GM12875 (cell line): ENCODE results near the gene RARG.

ENCODE experiments used
- H3K4me3 ChIP-seq: one replicate; pipeline ENCODE4 v1.5.1; 2011; ENCODE audit warnings: low read depth, low read length, control low read depth
- TF ChIP-seq, protein P1 (sequence below): IDR thresholded peaks from 2 replicates; pipeline ENCODE4 v1.5.1; 2011; ENCODE audit warnings: low read depth, mild to moderate bottlenecking, control low read depth, inconsistent platforms, low read length, moderate library complexity, borderline replicate concordance; ENCODE audit not compliant: insufficient read depth

RARG gene

DNA sequence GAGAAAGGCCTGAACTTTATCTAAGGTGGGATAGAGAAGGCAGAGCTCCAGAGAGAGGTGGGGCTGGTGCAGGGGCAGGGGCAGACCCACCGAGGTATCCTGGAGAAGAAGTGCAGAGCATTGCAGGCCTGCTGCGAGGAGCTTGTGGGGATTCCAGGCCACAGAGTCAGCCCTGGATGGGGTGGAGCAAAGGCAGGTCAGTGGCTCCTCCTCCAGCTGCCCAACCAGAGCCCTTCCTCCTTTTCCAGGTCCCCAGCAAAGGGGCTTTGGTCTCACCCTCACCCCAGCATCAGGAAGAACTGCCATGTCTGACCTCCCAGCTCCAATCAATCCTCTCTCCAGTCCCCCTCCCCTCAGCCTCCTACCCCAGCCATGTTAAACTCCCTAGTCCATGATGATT, 71.3 kb downstream of the RARG start:
- H3K4me3 ChIP-seq = no peak overlapping the region
- TF ChIP-seq, protein P1, sequence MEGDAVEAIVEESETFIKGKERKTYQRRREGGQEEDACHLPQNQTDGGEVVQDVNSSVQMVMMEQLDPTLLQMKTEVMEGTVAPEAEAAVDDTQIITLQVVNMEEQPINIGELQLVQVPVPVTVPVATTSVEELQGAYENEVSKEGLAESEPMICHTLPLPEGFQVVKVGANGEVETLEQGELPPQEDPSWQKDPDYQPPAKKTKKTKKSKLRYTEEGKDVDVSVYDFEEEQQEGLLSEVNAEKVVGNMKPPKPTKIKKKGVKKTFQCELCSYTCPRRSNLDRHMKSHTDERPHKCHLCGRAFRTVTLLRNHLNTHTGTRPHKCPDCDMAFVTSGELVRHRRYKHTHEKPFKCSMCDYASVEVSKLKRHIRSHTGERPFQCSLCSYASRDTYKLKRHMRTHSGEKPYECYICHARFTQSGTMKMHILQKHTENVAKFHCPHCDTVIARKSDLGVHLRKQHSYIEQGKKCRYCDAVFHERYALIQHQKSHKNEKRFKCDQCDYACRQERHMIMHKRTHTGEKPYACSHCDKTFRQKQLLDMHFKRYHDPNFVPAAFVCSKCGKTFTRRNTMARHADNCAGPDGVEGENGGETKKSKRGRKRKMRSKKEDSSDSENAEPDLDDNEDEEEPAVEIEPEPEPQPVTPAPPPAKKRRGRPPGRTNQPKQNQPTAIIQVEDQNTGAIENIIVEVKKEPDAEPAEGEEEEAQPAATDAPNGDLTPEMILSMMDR = no peak
